ENCODE data around the gene SRRM3.

DNA sequence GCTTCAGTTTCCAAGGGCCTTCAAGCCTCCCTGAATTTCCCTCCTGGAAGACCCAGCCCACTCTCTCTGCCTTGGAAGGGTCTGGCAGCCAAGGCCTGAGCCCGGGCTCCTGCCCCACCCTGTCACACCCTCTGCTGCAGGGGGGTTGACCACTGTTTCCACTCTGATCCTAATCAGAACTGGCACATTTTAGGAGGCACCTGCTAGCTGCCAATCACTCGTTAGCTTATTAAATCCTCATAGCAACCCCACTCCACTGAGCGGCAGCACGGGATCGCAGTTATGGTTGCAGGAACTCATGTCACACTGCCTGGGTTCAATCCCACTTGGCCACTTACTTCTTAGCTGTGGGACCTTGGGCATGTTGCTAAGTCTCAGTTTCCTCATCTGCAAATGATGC is 113.7 kb downstream of the SRRM3 start:
- TF ChIP-seq POLR2AphosphoS5 (IDR thresholded peaks at IDR 0.05; ENCODE audit: low read depth, low read length) (no peak), SMC3 (IDR thresholded peaks at IDR 0.05; ENCODE audit: low read depth, low read length) (no peak)
